Heart right ventricle (tissue), 16 donors: Measurements from ENCODE around the gene PODXL2. TPM values are rescaled to one million over a fixed set of nuclear protein-coding genes. Genes with fewer than 3 reads are reported as not detected.

ENCODE experiments used
- ATAC-seq, 8 donors: fragments of 200-7000 bp; cut with Tn5 transposase; one replicate each; pipeline ENCODE4 v1.9.1; 2020; ENCODE audit warnings: mild to moderate bottlenecking in 8 of 8, moderate library complexity in 8 of 8, moderate number of reproducible peaks in 1 of 8
- DNase-seq, 2 donors: peaks; one replicate each; pipeline ENCODE4 v3.0.0-alpha.2; 2020
- H3K27ac ChIP-seq, 10 donors: fragments of 200-600 bp; sonication (generic) in 2 of 10; one replicate each; pipeline versions ENCODE4 v1.5.0 to v1.8.0; 2020 to 2022; ENCODE audit warnings: mild to moderate bottlenecking in 3 of 10
- H3K27me3 ChIP-seq, 7 donors: fragments of 200-600 bp; one replicate each; pipeline ENCODE4 v1.8.0; 2021 to 2022; ENCODE audit warnings: mild to moderate bottlenecking in 2 of 7
- H3K36me3 ChIP-seq, 9 donors: fragments of 200-600 bp; sonication (generic) in 1 of 9; one replicate each; pipeline versions ENCODE4 v1.5.0 to v1.8.0; 2020 to 2022; ENCODE audit warnings: mild to moderate bottlenecking in 2 of 9
- H3K4me1 ChIP-seq, 9 donors: fragments of 200-600 bp; sonication (generic) in 1 of 9; one replicate each; pipeline versions ENCODE4 v1.5.0 to v1.8.0; 2020 to 2022; ENCODE audit warnings: mild to moderate bottlenecking in 4 of 9
- H3K4me3 ChIP-seq, 10 donors: fragments of 200-600 bp; sonication (generic) in 2 of 10; one replicate each; pipeline versions ENCODE4 v1.5.0 to v1.8.0; 2020 to 2022; ENCODE audit warnings: mild to moderate bottlenecking in 7 of 10, moderate library complexity in 2 of 10
- H3K9me3 ChIP-seq, 11 donors: fragments of 200-600 bp in 10 of 11; sonication (generic) in 2 of 11; one replicate each; pipeline versions ENCODE4 v1.5.0 to v1.8.0; 2013 to 2022; ENCODE audit warnings: mild to moderate bottlenecking in 2 of 11, control low read depth in 1 of 11, moderate library complexity in 1 of 11
- WGBS, 2 donors: extraction: QIAGEN DNeasy Blood & Tissue Kit; methylation state at CpG; one replicate each; pipeline ENCODE4 v1.1.7; 2013; ENCODE audit warnings: inconsistent platforms in 1 of 2; 5-methylcytosine and 5-hydroxymethylcytosine counted together
- intact Hi-C, 10 donors: fragments of 100-400 bp; cut with DNase I; formaldehyde crosslinking; loops; one replicate each; pipeline versions ENCODE4 v1.11.1 to v1.14.2; 2022
- polyA plus RNA-seq, 2 donors: library from polyadenylated mRNA; stranded (reverse); fragments of 200-250 nt; gene quantifications; one replicate each; pipeline ENCODE4 v1.2.3, GENCODE V29; 2013
- total RNA-seq, 10 donors: library from RNA; stranded (reverse); fragmentation: NEBNext Ultra II Directional in 3 of 10; extraction: Animal tissue kit (Norgen Biotek cat#: 25700) in 3 of 10; gene quantifications; one replicate each; pipeline versions ENCODE4 v1.2.1 to v1.2.4, GENCODE V29; 2021 to 2023
- TF ChIP-seq, protein P1 (sequence below), 9 donors: fragments of 200-600 bp; sonication (generic) in 2 of 9; IDR thresholded peaks; one replicate each; pipeline versions ENCODE4 v1.5.0 to v1.8.0; 2021 to 2022; ENCODE audit warnings: antibody characterized with exemption in 9 of 9, mild to moderate bottlenecking in 5 of 9, moderate library complexity in 1 of 9
- donor health status: Arrhythmogenic right ventricular cardiomyopathy.
- donor health status: ischemic (EF 13 %, LVEDD 7.1; RV severe dilation, severe dysfunction).
- donor health status: healthy with polysubstance abuse.
- donor health status: DM: no; HTN: yes; CAD: no.
- donor health status: DM: no; HTN: no; CAD: no.
- donor health status: ischemic (EF 25% LVEDD 6.9; RV normal size, moderate dysfunction).
- donor health status: ischemic (EF 25% LVEDD 5.7; RV mildly dilated, moderate dysfunction).
- donor health status: healthy.
- donor health status: DM: yes; HTN: yes; CAD: no.
- donor health status: Ischemic cardiomyopathy.
- donor health status: ischemic (EF 35%, LVEDD 5.7; RV mildly dilated, moderate dysfunction).
- donor health status: nonischemic (EF 11% LVEDD 7.7; RV severe dilation, severe dysfunction).
- donor health status: DM: yes; HTN: yes; CAD: no.
- donor health status: PGD.
- donor health status: ischemic (EF 29% LVEDD 5.4; RV normal size, mild dysfunction).
- donor health status: nonischemic (EF 23%, LVEDD 6.1; RV moderate dilation, normal function).

Gene PODXL2
- total and polyA plus RNA-seq, 12 donors: 0.42 to 4.0 (median 1.5) TPM

DNA sequence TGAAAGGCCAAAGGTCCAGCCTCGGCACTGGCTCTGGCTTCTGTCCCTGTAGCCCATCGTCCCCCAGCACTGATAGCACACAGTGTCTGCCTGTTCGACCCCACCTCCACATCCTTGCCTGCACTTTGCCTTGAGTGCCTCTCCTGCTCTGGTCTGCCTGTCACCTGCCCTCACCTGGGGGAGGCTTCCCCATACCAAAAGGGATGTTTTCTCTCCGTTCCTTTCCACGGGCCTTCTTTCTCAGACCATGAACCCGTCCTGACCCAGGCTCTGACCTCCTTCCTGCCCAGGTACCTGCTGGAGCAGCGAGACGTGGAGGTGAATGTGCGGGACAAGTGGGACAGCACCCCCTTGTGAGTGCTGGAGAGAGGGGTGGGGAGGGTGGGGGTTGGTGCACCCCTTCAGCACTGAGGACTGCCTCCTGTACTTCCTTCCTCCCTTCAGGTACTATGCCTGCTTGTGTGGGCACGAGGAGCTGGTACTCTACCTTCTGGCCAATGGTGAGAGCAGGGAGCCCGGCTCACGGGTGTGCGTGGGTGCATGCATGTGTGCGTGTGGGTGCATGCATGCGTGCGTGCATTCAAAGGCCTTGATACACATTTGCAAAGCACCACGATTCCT lies 45.2 kb downstream of the PODXL2 start:
- H3K9me3 ChIP-seq: no peaks in the 10 kb centered on the region
- H3K27ac ChIP-seq: peak overlapping the region in 7 of 10 donors; percentile 84 to 99 (median 93)
- no peaks in the 10 kb centered on the region for H3K27me3 ChIP-seq
- TF ChIP-seq, protein P1, sequence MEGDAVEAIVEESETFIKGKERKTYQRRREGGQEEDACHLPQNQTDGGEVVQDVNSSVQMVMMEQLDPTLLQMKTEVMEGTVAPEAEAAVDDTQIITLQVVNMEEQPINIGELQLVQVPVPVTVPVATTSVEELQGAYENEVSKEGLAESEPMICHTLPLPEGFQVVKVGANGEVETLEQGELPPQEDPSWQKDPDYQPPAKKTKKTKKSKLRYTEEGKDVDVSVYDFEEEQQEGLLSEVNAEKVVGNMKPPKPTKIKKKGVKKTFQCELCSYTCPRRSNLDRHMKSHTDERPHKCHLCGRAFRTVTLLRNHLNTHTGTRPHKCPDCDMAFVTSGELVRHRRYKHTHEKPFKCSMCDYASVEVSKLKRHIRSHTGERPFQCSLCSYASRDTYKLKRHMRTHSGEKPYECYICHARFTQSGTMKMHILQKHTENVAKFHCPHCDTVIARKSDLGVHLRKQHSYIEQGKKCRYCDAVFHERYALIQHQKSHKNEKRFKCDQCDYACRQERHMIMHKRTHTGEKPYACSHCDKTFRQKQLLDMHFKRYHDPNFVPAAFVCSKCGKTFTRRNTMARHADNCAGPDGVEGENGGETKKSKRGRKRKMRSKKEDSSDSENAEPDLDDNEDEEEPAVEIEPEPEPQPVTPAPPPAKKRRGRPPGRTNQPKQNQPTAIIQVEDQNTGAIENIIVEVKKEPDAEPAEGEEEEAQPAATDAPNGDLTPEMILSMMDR (IDR thresholded peaks at IDR 0.05): no peak
- DNase-seq (no peak), ATAC-seq (no peak)
- intact Hi-C loops: loop anchor here in 1 of 10 donors (5.0 kb wide), 1 partner anchor 153 kb away; no protein-coding TSS in a partner anchor
- H3K4me1 ChIP-seq: peaks cover 7 to 52% (median 29%) of the 10 kb centered on the region in 9 donors
- peak overlapping the region in 9 of 10 donors; percentile 63 to 97 (median 83) for H3K4me3 ChIP-seq
- peaks cover 0 to 49% (median 21%) of the 10 kb centered on the region in 9 donors for H3K36me3 ChIP-seq
- 81 to 83% methylated on average over 17 of the region's 17 CpGs for WGBS, 2 donors

DNA sequence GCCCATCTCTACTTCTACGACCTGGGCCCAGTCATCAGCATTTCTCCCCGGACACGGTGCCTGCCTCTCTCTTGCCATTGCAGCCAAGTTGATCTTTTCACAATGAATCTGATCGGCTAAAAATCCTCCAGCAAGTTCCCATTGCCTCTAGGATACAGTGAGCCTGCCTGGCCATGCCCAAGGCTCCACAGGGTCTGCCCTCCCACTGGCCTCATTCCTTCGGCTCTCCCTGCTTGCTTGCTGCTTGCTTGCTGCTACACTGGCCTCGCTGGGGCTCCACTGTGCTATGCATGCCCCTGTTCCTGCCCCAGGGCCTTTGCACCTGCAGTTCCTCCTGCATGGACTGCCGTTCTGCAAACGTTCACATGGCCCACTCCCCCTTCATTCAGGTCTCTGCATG lies 45.8 kb downstream of the PODXL2 start:
- H3K9me3 ChIP-seq: no peaks in the 10 kb centered on the region
- H3K27ac ChIP-seq: no peak overlapping the region
- intact Hi-C loops: loop anchor here in 2 of 10 donors (5.0 kb wide), 2 partner anchors 82 to 153 kb away; partner anchors contain the start of gene TPRA1 (in 1 of the 2)
- TF ChIP-seq, protein P1 (IDR thresholded peaks at IDR 0.05): no peak
- H3K4me1 ChIP-seq: peaks cover 7 to 57% (median 29%) of the 10 kb centered on the region in 9 donors
- 89 to 92% methylated on average over 8 of the region's 8 CpGs for WGBS, 2 donors
- no peaks in the 10 kb centered on the region for H3K27me3 ChIP-seq
- peak overlapping the region in 1 of 10 donors; percentile 93 for H3K4me3 ChIP-seq
- no peak for DNase-seq
- no peak for ATAC-seq
- H3K36me3 ChIP-seq: peaks cover 0 to 54% (median 21%) of the 10 kb centered on the region in 9 donors

DNA sequence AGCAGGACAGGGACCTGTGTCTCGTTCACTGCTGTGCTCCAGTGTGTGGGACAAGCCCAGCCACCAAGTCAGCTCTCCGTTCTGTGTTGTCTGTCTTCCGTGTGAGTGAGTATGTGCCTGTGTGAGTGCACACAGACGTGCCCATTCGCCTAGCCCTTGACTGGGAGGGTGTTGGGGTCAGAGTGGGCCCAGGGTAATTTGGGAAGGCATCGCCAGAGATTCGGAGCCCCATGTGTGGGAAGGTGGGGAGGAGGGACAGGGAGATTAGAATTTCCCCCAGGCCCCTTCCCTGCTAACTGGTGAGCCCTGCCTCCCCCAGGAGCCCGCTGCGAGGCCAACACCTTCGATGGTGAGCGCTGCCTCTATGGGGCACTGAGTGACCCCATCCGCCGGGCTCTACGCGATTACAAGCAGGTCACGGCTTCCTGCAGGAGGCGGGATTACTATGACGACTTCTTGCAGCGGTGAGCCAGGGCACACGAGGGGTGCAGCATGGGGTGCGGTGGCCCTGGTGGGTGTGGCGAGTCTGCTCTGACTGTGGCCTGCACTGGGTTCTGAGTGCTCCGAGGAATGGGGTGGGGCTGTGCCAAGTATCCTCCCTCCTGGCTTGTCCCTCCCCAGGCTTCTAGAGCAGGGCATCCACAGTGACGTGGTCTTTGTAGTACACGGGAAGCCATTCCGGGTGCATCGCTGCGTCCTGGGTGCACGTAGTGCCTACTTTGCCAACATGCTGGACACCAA lies 46.8 kb downstream of the PODXL2 start:
- peaks cover 0 to 62% (median 21%) of the 10 kb centered on the region in 9 donors for H3K36me3 ChIP-seq
- intact Hi-C loops: loop anchor here in 1 of 10 donors (5.0 kb wide), 1 partner anchor 84 kb away; the partner anchor contains the start of gene TPRA1
- WGBS, 2 donors: 89 to 92% methylated on average over 29 of the region's 29 CpGs
- H3K27me3 ChIP-seq: no peaks in the 10 kb centered on the region
- TF ChIP-seq, protein P1 (IDR thresholded peaks at IDR 0.05): no peak
- H3K27ac ChIP-seq: peak overlapping the region in 1 of 10 donors; percentile 33
- no peak for DNase-seq
- peaks cover 7 to 57% (median 29%) of the 10 kb centered on the region in 9 donors for H3K4me1 ChIP-seq
- H3K9me3 ChIP-seq: no peaks in the 10 kb centered on the region
- no peak for ATAC-seq
- H3K4me3 ChIP-seq: no peak overlapping the region

DNA sequence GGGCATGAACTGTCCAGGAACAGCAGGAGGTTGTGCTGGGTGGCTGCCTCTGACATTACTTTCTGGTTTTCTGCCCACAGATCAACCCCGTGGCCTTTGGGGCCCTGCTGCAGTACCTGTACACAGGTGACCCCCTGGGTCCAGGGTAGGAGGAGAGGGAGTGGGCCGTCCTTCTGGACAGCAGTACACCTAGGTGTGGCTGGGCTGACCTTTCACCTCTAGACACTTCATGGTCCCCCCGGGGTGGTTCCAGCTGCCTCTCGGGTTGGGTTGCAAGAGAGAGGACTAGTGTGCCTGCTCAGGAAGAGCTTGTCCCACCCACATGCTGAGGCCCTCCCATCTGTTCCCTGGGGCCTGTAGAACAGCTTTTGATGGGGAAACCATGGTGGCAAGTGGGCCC lies 47.5 kb downstream of the PODXL2 start:
- H3K27ac ChIP-seq: peak overlapping the region in 2 of 10 donors; percentile 33 to 72
- no peaks in the 10 kb centered on the region for H3K27me3 ChIP-seq
- TF ChIP-seq, protein P1 (IDR thresholded peaks at IDR 0.05): no peak
- DNase-seq (no peak), ATAC-seq (no peak)
- 75 to 86% methylated on average over 4 of the region's 4 CpGs for WGBS, 2 donors
- H3K9me3 ChIP-seq: no peaks in the 10 kb centered on the region
- peaks cover 0 to 62% (median 21%) of the 10 kb centered on the region in 9 donors for H3K36me3 ChIP-seq
- intact Hi-C loops: loop anchor here in 1 of 10 donors (5.0 kb wide), 1 partner anchor 84 kb away; the partner anchor contains the start of gene TPRA1
- H3K4me3 ChIP-seq: no peak overlapping the region
- H3K4me1 ChIP-seq: peaks cover 7 to 56% (median 27%) of the 10 kb centered on the region in 9 donors
